Neural crest cell (in vitro differentiated cells): ENCODE data around the gene SLC38A1. TPM values are rescaled to one million over a fixed set of nuclear protein-coding genes. Genes with fewer than 3 reads are reported as not detected.

ENCODE experiments used
- DNase-seq: peaks from one replicate; pipeline ENCODE4 v3.0.0; 2021; ENCODE audit warnings: low read depth, mixed read lengths, low spot score
- H3K27ac Mint-ChIP-seq: one replicate; pipeline ENCODE4 v1.8.0; 2021; ENCODE audit warnings: mild to moderate bottlenecking, mixed read lengths; ENCODE audit not compliant: unreplicated experiment
- H3K27me3 Mint-ChIP-seq: 2 replicates; pipeline ENCODE4 v1.8.0; 2021; ENCODE audit warnings: low read depth, mild to moderate bottlenecking, mixed read lengths
- H3K36me3 Mint-ChIP-seq: 2 replicates; pipeline ENCODE4 v1.8.0; 2021; ENCODE audit warnings: low read depth, mild to moderate bottlenecking, mixed read lengths
- H3K4me1 Mint-ChIP-seq: 2 replicates; pipeline ENCODE4 v1.8.0; 2021; ENCODE audit warnings: mixed read lengths
- H3K4me3 Mint-ChIP-seq: one replicate; pipeline ENCODE4 v1.8.0; 2021; ENCODE audit warnings: mild to moderate bottlenecking, mixed read lengths
- H3K9me3 Mint-ChIP-seq: 2 replicates; pipeline ENCODE4 v1.8.0; 2021; ENCODE audit warnings: mixed read lengths
- CTCF ChIP-seq: fragments of 200-600 bp; sonication (generic); conservative IDR thresholded peaks from 2 replicates; pipeline ENCODE4 v1.5.0; 2021; ENCODE audit warnings: antibody characterized with exemption, mild to moderate bottlenecking
- total RNA-seq: library from RNA; stranded (reverse); gene quantifications from 2 replicates; pipeline ENCODE4 v1.2.1, GENCODE V29; 2021

Gene SLC38A1
- total RNA-seq, 1 donor from 2014 or later, result 129 TPM

GRCh38 chr12:46238821-46239220 lies 30.0 kb downstream of the SLC38A1 start:
- no peak for DNase-seq
- no peak overlapping the region for H3K27ac Mint-ChIP-seq
- TF ChIP-seq CTCF, result no peak
- no peak overlapping the region for H3K4me3 Mint-ChIP-seq
- H3K9me3 Mint-ChIP-seq, result peaks cover 3% of the 10 kb centered on the region
- no peaks in the 10 kb centered on the region for H3K27me3 Mint-ChIP-seq
- peaks cover 39% of the 10 kb centered on the region for H3K36me3 Mint-ChIP-seq
- H3K4me1 Mint-ChIP-seq, result peaks cover 6% of the 10 kb centered on the region

DNA sequence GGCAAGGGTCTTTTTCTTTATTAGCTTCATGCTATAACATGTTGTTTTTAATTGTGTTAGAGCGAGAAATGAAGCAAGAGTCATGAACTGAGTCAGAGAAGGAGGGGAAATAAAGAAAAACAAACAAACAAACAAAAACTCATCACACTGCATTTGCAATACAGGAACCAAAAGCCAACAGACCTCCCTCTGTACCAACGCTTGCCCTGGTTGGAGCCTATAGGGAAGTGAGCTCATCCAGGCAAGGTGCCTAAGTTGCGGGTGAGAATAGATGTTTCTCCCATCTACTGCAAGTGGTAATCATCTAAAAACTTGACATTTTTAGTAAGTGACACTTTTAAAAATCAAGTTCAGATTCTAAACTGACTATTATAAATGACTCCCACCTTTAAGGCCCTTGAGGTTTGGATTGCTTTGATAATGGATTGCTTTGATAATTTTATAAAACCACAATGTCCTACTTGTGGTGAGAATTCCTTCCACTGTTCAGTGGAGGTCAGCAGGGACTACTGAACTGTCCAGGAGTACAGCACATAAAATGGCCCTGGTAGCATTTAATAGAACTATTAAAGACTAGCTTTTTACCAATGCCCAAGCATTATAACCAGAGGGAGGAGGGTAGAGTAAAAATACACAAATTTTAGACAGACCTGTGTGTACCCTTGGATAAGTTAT lies 31.3 kb downstream of the SLC38A1 start:
- Mint-ChIP-seq H3K4me1 (peaks cover 6% of the 10 kb centered on the region), H3K27ac (no peak overlapping the region), H3K27me3 (no peaks in the 10 kb centered on the region), H3K4me3 (no peak overlapping the region), H3K36me3 (peaks cover 38% of the 10 kb centered on the region), H3K9me3 (no peaks in the 10 kb centered on the region)
- no peak for TF ChIP-seq CTCF
- no peak for DNase-seq

- peaks cover 33% of the 10 kb centered on the region for H3K36me3 Mint-ChIP-seq
- TF ChIP-seq CTCF, result no peak
- peaks cover 6% of the 10 kb centered on the region for H3K4me1 Mint-ChIP-seq
- H3K27me3 Mint-ChIP-seq, result no peaks in the 10 kb centered on the region
- no peak overlapping the region for H3K27ac Mint-ChIP-seq
- no peaks in the 10 kb centered on the region for H3K9me3 Mint-ChIP-seq
- no peak for DNase-seq
- H3K4me3 Mint-ChIP-seq, result no peak overlapping the region
Observed at GRCh38 chr12:46234000-46234399, 34.8 kb downstream of the SLC38A1 start.

- Mint-ChIP-seq H3K4me1 (peaks cover 6% of the 10 kb centered on the region), H3K27me3 (no peaks in the 10 kb centered on the region), H3K9me3 (no peaks in the 10 kb centered on the region), H3K36me3 (peaks cover 30% of the 10 kb centered on the region), H3K4me3 (no peak overlapping the region), H3K27ac (no peak overlapping the region)
- no peak for DNase-seq
- no peak for TF ChIP-seq CTCF
Observed at GRCh38 chr12:46233423-46233822, 35.4 kb downstream of the SLC38A1 start.

DNA sequence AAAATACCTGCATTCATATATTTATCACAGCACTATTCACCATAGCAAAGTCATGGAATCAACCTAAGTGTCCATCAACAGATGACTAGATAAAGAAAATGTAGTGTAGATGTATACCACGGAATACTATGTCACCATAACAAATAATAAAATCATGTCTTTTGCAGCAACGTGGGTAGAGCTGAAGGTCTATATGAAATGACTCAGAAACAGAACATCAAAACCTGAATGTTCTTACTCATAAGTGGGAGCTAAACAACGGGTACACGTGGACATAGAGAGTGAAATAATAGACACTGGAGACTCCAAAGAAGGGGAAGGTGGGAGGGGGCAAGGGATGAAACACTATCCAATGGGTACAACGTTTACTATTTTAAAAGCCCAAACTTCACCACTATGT lies 37.9 kb downstream of the SLC38A1 start:
- H3K4me3 Mint-ChIP-seq, result no peak overlapping the region
- H3K27me3 Mint-ChIP-seq, result no peaks in the 10 kb centered on the region
- DNase-seq, result no peak
- H3K9me3 Mint-ChIP-seq, result no peaks in the 10 kb centered on the region
- H3K36me3 Mint-ChIP-seq, result peaks cover 27% of the 10 kb centered on the region
- no peak for TF ChIP-seq CTCF
- H3K27ac Mint-ChIP-seq, result no peak overlapping the region
- peaks cover 6% of the 10 kb centered on the region for H3K4me1 Mint-ChIP-seq
